Spleen (tissue), 7 donors: Measurements from ENCODE around the gene PAX1.

Experiments used
- CTCF ChIP-seq, 11 experiments: fragments of 200-600 bp in 7 of 11; fragments of 450-650 bp in 4 of 11; sonication (generic) in 4 of 11; IDR thresholded peaks in 8 of 11; conservative IDR thresholded peaks in 3 of 11; 1 replicate in 7 of 11; 2 replicates in 4 of 11; pipeline versions ENCODE4 v1.4.0 to v1.8.0; 2016 to 2021; ENCODE audit warnings: antibody characterized with exemption in 11 of 11, inconsistent platforms in 4 of 11, mild to moderate bottlenecking in 1 of 11
- POLR2A ChIP-seq, 3 donors: fragments of 450-650 bp; IDR thresholded peaks; one replicate each; pipeline ENCODE4 v1.5.1; 2017; ENCODE audit warnings: antibody characterized with exemption in 3 of 3, mild to moderate bottlenecking in 1 of 3
- POLR2AphosphoS5 ChIP-seq, 3 donors: sonication (generic); formaldehyde crosslinking; IDR thresholded peaks; one replicate each; pipeline ENCODE4 v1.5.1; 2017; ENCODE audit warnings: antibody characterized with exemption in 3 of 3
- donor health status: DM: no; HTN: no; CAD: no; lungs with moderate emphysema.
- donor health status: DM: no; HTN: no; CAD: no.
- donor health status: DM: no; HTN: no; CAD: no.

- TF ChIP-seq CTCF (IDR thresholded peaks at IDR 0.05 in 8 of 11, conservative IDR thresholded peaks at IDR 0.05 in 3 of 11) (no peak), POLR2AphosphoS5 (IDR thresholded peaks at IDR 0.05) (no peak), POLR2A (IDR thresholded peaks at IDR 0.05) (no peak)
These were observed 1.6 kb upstream of the PAX1 start for GRCh38 chr20:21703717-21704407.
